GM12865 (cell line): ENCODE measurements around the gene ARTN.

ENCODE experiments used
- DNase-seq: peaks from one replicate; pipeline ENCODE4 v3.0.0; 2010; ENCODE audit warnings: low read depth
- H3K4me3 ChIP-seq: 2 replicates; pipeline ENCODE4 v1.5.1; 2011; ENCODE audit warnings: mild to moderate bottlenecking, low read depth, low read length, control low read depth
- TF ChIP-seq, protein P1 (sequence below): IDR thresholded peaks from 2 replicates; pipeline ENCODE4 v1.5.1; 2011; ENCODE audit warnings: low read length, control low read depth, low read depth, inconsistent platforms; ENCODE audit not compliant: insufficient read depth; ENCODE audit errors: missing control alignments

ARTN gene

DNA sequence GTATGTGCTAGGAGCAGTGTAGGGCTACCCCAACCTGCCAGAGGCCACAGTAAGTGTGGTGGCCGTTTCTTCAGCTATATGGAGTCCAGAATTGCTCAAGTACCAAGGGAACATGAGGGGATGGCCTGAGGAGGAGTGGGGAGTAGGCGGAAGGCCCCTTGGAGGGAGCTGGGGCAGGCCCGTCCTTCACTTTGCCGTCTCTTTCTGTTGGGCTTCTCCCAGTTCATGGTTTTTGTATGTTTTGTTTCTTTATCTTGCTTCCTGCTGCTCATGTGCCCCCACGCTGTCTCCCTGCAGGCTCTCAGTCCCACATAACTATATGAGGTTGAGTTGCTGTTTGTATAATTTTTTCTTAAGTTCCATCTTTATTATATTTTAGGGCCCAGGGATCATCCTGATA, 30.3 kb downstream of the ARTN start:
- DNase-seq, result no peak
- TF ChIP-seq, protein P1, sequence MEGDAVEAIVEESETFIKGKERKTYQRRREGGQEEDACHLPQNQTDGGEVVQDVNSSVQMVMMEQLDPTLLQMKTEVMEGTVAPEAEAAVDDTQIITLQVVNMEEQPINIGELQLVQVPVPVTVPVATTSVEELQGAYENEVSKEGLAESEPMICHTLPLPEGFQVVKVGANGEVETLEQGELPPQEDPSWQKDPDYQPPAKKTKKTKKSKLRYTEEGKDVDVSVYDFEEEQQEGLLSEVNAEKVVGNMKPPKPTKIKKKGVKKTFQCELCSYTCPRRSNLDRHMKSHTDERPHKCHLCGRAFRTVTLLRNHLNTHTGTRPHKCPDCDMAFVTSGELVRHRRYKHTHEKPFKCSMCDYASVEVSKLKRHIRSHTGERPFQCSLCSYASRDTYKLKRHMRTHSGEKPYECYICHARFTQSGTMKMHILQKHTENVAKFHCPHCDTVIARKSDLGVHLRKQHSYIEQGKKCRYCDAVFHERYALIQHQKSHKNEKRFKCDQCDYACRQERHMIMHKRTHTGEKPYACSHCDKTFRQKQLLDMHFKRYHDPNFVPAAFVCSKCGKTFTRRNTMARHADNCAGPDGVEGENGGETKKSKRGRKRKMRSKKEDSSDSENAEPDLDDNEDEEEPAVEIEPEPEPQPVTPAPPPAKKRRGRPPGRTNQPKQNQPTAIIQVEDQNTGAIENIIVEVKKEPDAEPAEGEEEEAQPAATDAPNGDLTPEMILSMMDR, result no peak
- no peak overlapping the region for H3K4me3 ChIP-seq

DNA sequence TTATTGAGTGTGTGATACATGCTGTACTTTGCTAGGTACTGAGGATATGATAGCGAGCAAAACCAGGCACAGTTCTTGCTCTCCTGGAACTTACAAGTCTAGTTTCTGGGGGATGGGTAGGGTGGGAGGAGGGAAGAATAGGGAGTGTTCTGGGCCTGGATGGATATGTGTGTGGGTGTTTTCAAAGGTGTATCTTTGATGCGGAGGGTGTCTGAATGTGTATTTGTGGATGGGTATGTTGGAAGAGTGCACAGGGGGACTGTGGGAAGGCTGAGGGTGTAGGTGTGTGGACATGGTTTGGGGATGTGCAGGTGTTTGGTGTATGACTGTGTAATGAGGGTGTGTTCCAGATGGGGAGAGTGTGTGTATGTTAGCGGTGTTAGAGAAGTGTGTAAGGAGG, 31.7 kb downstream of the ARTN start:
- DNase-seq, result no peak
- TF ChIP-seq, protein P1, result no peak
- H3K4me3 ChIP-seq, result no peak overlapping the region

DNA sequence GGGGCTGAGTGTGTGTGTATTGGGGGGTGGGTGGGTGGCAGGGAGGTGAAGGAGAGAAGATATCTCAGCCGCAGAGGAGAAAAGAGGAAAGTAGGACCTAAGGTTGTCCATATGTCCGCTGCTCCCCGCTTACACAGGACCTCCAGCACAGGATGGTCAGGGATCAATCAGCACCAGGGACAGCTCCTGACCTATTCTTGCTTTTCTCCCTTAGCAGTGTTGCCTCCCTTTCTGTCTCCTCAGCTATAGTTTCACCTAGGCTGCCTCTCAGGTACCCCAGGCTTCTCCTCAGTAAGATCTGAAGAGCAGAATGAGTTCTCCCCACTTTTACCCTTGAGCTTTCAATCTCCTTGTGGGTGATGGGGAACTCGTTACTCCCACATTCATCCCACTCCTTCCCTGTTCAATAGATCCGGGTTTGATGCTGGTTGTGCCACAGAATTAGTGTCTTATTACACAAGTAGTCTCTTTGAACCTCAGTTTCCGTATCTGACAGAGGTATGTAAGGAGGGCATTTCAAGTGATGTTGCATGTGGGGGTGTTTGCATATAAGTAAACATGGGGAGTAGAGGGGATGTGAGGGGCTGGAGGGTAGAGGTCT, 34.8 kb downstream of the ARTN start:
- H3K4me3 ChIP-seq, result no peak overlapping the region
- TF ChIP-seq, protein P1, result no peak
- DNase-seq, result peak; percentile 35

DNA sequence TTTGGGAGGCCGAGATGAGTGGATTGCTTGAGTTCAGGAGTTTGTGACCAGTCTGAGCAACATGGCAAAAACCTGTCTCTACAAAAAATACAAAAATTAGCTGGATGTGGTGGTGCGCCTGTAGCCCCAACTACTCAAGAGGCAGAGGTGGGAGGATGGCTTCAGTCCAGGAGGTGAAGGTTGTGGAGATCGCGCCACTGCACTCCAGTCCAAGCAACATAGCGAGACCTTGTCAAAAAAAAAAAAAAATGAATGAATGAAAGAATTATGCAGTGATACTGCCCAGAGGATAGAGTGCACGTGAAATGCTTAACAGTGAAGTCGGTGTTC, 35.8 kb downstream of the ARTN start:
- no peak overlapping the region for H3K4me3 ChIP-seq
- TF ChIP-seq, protein P1, result no peak
- no peak for DNase-seq

DNA sequence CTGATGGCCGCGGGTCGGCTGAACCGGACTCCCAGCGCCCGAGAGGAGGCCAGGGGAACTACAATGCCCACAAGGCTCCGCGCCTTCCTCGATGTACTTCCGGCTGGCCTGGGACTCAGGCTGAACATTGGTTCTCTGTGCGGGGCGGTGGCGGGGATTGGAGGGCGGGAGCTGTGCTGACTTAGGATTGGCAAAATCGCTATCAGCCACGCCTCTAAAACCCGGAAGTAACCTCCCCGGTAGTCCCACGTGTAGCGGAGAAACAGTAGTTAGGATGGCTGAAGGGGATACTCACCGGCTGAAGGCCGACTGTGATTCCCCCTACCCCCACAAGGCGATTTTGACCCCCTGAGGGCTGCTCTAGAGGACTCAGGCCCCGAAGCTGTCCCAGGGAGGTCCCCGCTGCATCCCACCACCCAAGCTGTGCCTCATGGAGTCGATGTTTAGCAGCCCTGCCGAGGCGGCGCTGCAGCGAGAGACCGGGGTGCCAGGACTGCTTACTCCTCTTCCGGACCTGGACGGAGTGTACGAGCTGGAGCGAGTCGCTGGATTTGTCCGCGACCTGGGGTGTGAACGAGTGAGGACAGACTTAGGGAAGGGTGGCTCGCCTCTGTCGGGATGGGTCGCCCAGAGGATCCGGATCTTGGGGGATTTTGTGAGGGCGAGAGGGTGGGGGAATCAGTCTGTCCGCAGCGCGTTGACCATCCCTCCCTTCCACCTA, 36.3 kb downstream of the ARTN start, which contains the start of gene DPH2:
DPH2 (plus strand) TSS at position 265 of the 721 bp plus-strand sequence; CDS start at position 431, 166 bp downstream.
- H3K4me3 ChIP-seq, result peak within 1 kb of the TSS; percentile 71
- DNase-seq, result peak; percentile 98
- TF ChIP-seq, protein P1, result no peak

DNA sequence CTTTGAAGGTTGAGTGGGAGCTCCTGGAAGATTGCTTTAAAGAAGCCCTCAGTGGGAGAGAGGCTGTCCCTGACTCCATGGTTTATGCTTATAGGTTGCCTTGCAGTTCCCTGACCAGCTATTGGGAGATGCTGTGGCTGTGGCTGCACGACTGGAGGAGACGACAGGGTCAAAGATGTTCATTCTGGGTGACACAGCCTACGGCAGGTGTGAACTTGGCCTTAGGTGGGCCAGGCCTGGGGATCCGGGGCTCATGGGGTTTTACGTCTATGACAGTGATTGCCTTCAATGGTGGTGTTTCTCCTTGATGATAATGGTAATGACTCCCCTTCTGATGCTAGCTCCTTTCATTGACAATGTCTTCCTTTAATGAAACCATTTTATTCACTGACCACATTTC, 36.9 kb downstream of the ARTN start:
- TF ChIP-seq, protein P1, result no peak
- H3K4me3 ChIP-seq, result peak overlapping the region; percentile 71
- no peak for DNase-seq

DNA sequence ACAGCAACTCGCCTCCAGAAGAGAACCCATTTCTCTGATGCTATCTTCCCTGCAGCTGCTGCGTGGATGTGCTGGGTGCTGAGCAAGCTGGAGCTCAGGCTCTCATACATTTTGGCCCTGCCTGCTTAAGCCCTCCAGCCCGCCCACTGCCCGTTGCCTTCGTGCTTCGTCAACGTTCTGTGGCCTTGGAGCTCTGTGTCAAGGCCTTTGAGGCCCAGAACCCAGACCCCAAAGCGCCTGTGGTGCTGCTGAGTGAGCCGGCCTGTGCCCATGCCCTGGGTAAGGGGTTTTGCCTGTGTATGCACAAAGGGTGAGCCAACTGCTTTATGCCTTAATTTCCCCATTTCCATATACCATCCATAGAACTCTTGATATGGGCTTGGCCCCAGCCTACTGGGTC, 37.3 kb downstream of the ARTN start:
- TF ChIP-seq, protein P1, result no peak
- peak overlapping the region; percentile 71 for H3K4me3 ChIP-seq
- DNase-seq, result no peak
